Astrocyte (in vitro differentiated cells and primary cell): Measurements from ENCODE around the gene KLHL26. TPM values are rescaled to one million over a fixed set of nuclear protein-coding genes. Genes with fewer than 3 reads are reported as not detected.

ENCODE experiments used
- DNase-seq: peaks from one replicate; pipeline ENCODE4 v3.0.0-alpha.2; 2010; ENCODE audit warnings: low read depth
- FAIRE-seq: peaks from 2 replicates; lab custom pipeline; 2011; peaks lifted over from hg19 to GRCh38; lab: Jason Lieb, UNC
- H2AFZ ChIP-seq: 2 replicates; pipeline ENCODE4 v1.6.0; 2012; ENCODE audit warnings: low read depth, low read length, inconsistent platforms
- H3K27ac ChIP-seq: 2 replicates; pipeline ENCODE4 v1.5.1; 2011; ENCODE audit warnings: low read depth, low read length, inconsistent platforms
- H3K27me3 ChIP-seq: 2 replicates; pipeline ENCODE4 v1.6.0; 2011; ENCODE audit warnings: low read length, inconsistent platforms; ENCODE audit not compliant: insufficient read depth
- H3K36me3 ChIP-seq: 2 replicates; pipeline ENCODE4 v1.5.1; 2011; ENCODE audit warnings: low read length, inconsistent platforms; ENCODE audit not compliant: insufficient read depth
- H3K4me1 ChIP-seq: 2 replicates; pipeline ENCODE4 v1.5.1; 2011; ENCODE audit warnings: low read length, inconsistent platforms; ENCODE audit not compliant: insufficient read depth
- H3K4me2 ChIP-seq: 2 replicates; pipeline ENCODE4 v1.6.0; 2012; ENCODE audit warnings: low read length, inconsistent platforms
- H3K4me3 ChIP-seq: 2 replicates; pipeline ENCODE4 v1.5.1; 2011; ENCODE audit warnings: low read depth, mild to moderate bottlenecking, low read length, inconsistent platforms; ENCODE audit not compliant: insufficient read depth
- H3K79me2 ChIP-seq: 2 replicates; pipeline ENCODE4 v1.6.0; 2012; ENCODE audit warnings: mild to moderate bottlenecking, low read length, inconsistent platforms; ENCODE audit not compliant: insufficient read depth
- H3K9ac ChIP-seq: 2 replicates; pipeline ENCODE4 v1.6.0; 2012; ENCODE audit warnings: mild to moderate bottlenecking, low read length, inconsistent platforms
- H3K9me3 ChIP-seq: 2 replicates; pipeline ENCODE4 v1.5.1; 2012; ENCODE audit warnings: low read depth, mild to moderate bottlenecking, low read length, inconsistent platforms; ENCODE audit not compliant: insufficient read depth
- H4K20me1 ChIP-seq: 2 replicates; pipeline ENCODE4 v1.6.0; 2012; ENCODE audit warnings: low read length, inconsistent platforms; ENCODE audit not compliant: insufficient read depth
- H3K27ac Mint-ChIP-seq: one replicate; pipeline ENCODE4 v1.8.0; 2021; ENCODE audit warnings: mild to moderate bottlenecking, mixed read lengths; ENCODE audit not compliant: unreplicated experiment
- H3K27me3 Mint-ChIP-seq: one replicate; pipeline ENCODE4 v1.8.0; 2021; ENCODE audit warnings: low read depth, mixed read lengths; ENCODE audit not compliant: unreplicated experiment
- H3K36me3 Mint-ChIP-seq: one replicate; pipeline ENCODE4 v1.8.0; 2021; ENCODE audit warnings: low read depth, mixed read lengths; ENCODE audit not compliant: unreplicated experiment
- H3K4me1 Mint-ChIP-seq: one replicate; pipeline ENCODE4 v1.8.0; 2021; ENCODE audit warnings: low read depth, mixed read lengths; ENCODE audit not compliant: unreplicated experiment
- H3K4me3 Mint-ChIP-seq: one replicate; pipeline ENCODE4 v1.8.0; 2021; ENCODE audit warnings: mild to moderate bottlenecking, moderate library complexity, mixed read lengths; ENCODE audit not compliant: unreplicated experiment
- H3K9me3 Mint-ChIP-seq: one replicate; pipeline ENCODE4 v1.8.0; 2021; ENCODE audit warnings: mild to moderate bottlenecking, mixed read lengths; ENCODE audit not compliant: unreplicated experiment
- CTCF ChIP-seq: IDR thresholded peaks from 2 replicates; pipeline ENCODE4 v1.5.1; 2011; ENCODE audit warnings: low read depth, mild to moderate bottlenecking, inconsistent platforms, low read length, moderate library complexity; ENCODE audit not compliant: insufficient read depth
- EZH2 ChIP-seq: IDR thresholded peaks from 2 replicates; pipeline ENCODE4 v1.6.1; 2012; ENCODE audit warnings: mild to moderate bottlenecking, low read length, inconsistent platforms; ENCODE audit not compliant: insufficient read depth
- total RNA-seq: library from RNA; stranded (reverse); gene quantifications from 2 replicates; pipeline ENCODE4 v1.2.1, GENCODE V29; 2021

KLHL26 gene
- total RNA-seq, 1 donor from 2014 or later, result 4.4 TPM

GRCh38 chr19:18701250-18701608, 64.4 kb downstream of the KLHL26 start:
- Mint-ChIP-seq H3K27ac (no peak overlapping the region), H3K4me1 (no peaks in the 10 kb centered on the region), H3K9me3 (no peaks in the 10 kb centered on the region), H3K4me3 (no peak overlapping the region), H3K36me3 (no peaks in the 10 kb centered on the region), H3K27me3 (peaks cover 3% of the 10 kb centered on the region)
- Histone ChIP-seq H3K4me2 (peak overlapping the region; percentile 85), H2AFZ (no peak overlapping the region), H3K4me1 (peaks cover 6% of the 10 kb centered on the region), H3K9ac (no peak overlapping the region), H3K4me3 (peak overlapping the region; percentile 55), H3K27me3 (no peaks in the 10 kb centered on the region), H4K20me1 (peaks cover 78% of the 10 kb centered on the region), H3K79me2 (peaks cover 33% of the 10 kb centered on the region), H3K9me3 (no peaks in the 10 kb centered on the region), H3K36me3 (no peaks in the 10 kb centered on the region), H3K27ac (no peak overlapping the region)
- FAIRE-seq (no peak), DNase-seq (no peak)
- no peak for TF ChIP-seq CTCF
- no peak for TF ChIP-seq EZH2

- FAIRE-seq, result no peak
- H3K4me1 ChIP-seq, result peaks cover 6% of the 10 kb centered on the region
- H3K27ac ChIP-seq, result no peak overlapping the region
- H3K9me3 Mint-ChIP-seq, result no peaks in the 10 kb centered on the region
- peaks cover 78% of the 10 kb centered on the region for H4K20me1 ChIP-seq
- H3K79me2 ChIP-seq, result peaks cover 24% of the 10 kb centered on the region
- DNase-seq, result no peak
- no peak overlapping the region for H3K4me3 ChIP-seq
- no peaks in the 10 kb centered on the region for H3K36me3 ChIP-seq
- TF ChIP-seq CTCF, result no peak
- no peak for TF ChIP-seq EZH2
- H2AFZ ChIP-seq, result no peak overlapping the region
- H3K9ac ChIP-seq, result no peak overlapping the region
- no peaks in the 10 kb centered on the region for H3K27me3 Mint-ChIP-seq
- H3K4me3 Mint-ChIP-seq, result no peak overlapping the region
- no peaks in the 10 kb centered on the region for H3K9me3 ChIP-seq
- no peaks in the 10 kb centered on the region for H3K27me3 ChIP-seq
- no peaks in the 10 kb centered on the region for H3K4me1 Mint-ChIP-seq
- no peak overlapping the region for H3K4me2 ChIP-seq
- no peaks in the 10 kb centered on the region for H3K36me3 Mint-ChIP-seq
- H3K27ac Mint-ChIP-seq, result no peak overlapping the region
These were observed 67.2 kb downstream of the KLHL26 start for GRCh38 chr19:18704054-18704453.

GRCh38 chr19:18704971-18705370, 68.1 kb downstream of the KLHL26 start:
- H3K4me2 ChIP-seq, result no peak overlapping the region
- peaks cover 26% of the 10 kb centered on the region for H3K79me2 ChIP-seq
- no peak overlapping the region for H3K27ac Mint-ChIP-seq
- DNase-seq (no peak), FAIRE-seq (no peak)
- peaks cover 77% of the 10 kb centered on the region for H4K20me1 ChIP-seq
- peaks cover 6% of the 10 kb centered on the region for H3K4me1 ChIP-seq
- no peaks in the 10 kb centered on the region for H3K9me3 ChIP-seq
- H3K36me3 Mint-ChIP-seq, result no peaks in the 10 kb centered on the region
- H3K4me3 ChIP-seq, result no peak overlapping the region
- no peak overlapping the region for H3K27ac ChIP-seq
- H3K27me3 Mint-ChIP-seq, result no peaks in the 10 kb centered on the region
- no peak overlapping the region for H3K9ac ChIP-seq
- H3K27me3 ChIP-seq, result no peaks in the 10 kb centered on the region
- H3K4me1 Mint-ChIP-seq, result no peaks in the 10 kb centered on the region
- H2AFZ ChIP-seq, result no peak overlapping the region
- H3K4me3 Mint-ChIP-seq, result no peak overlapping the region
- H3K36me3 ChIP-seq, result no peaks in the 10 kb centered on the region
- H3K9me3 Mint-ChIP-seq, result no peaks in the 10 kb centered on the region
- TF ChIP-seq CTCF, result no peak
- no peak for TF ChIP-seq EZH2
